ENCODE data around the gene LKAAEAR1.

Gene LKAAEAR1

GRCh38 chr20:64100946-64101688 is 16.9 kb upstream of the LKAAEAR1 start:
- H3K9ac ChIP-seq (ENCODE audit: low read length) = no peak overlapping the region
- peaks cover 35% of the 10 kb centered on the region for H3K27me3 ChIP-seq (ENCODE audit: control insufficient read depth, insufficient read depth, low read length)
- H3K4me3 ChIP-seq (ENCODE audit: low read length) = no peak overlapping the region
- H3K27ac ChIP-seq (ENCODE audit: low read length) = no peak overlapping the region
- no peaks in the 10 kb centered on the region for H3K36me3 ChIP-seq (ENCODE audit: control insufficient read depth, low read depth, low read length)
- no peaks in the 10 kb centered on the region for H3K4me1 ChIP-seq (ENCODE audit: control insufficient read depth, low read depth, low read length)
- no peaks in the 10 kb centered on the region for H3K9me3 ChIP-seq (ENCODE audit: control insufficient read depth, low read depth, low read length)

- Histone ChIP-seq H3K27ac (ENCODE audit: low read length) (no peak overlapping the region), H3K27me3 (ENCODE audit: control insufficient read depth, insufficient read depth, low read length) (peaks cover 35% of the 10 kb centered on the region), H3K4me1 (ENCODE audit: control insufficient read depth, low read depth, low read length) (no peaks in the 10 kb centered on the region), H3K9ac (ENCODE audit: low read length) (no peak overlapping the region), H3K9me3 (ENCODE audit: control insufficient read depth, low read depth, low read length) (no peaks in the 10 kb centered on the region), H3K4me3 (ENCODE audit: low read length) (no peak overlapping the region), H3K36me3 (ENCODE audit: control insufficient read depth, low read depth, low read length) (no peaks in the 10 kb centered on the region)
Observed at GRCh38 chr20:64100566-64100888, 16.3 kb upstream of the LKAAEAR1 start.

GRCh38 chr20:64099880-64100565 is 15.8 kb upstream of the LKAAEAR1 start:
- peaks cover 35% of the 10 kb centered on the region for H3K27me3 ChIP-seq (ENCODE audit: control insufficient read depth, insufficient read depth, low read length)
- no peaks in the 10 kb centered on the region for H3K9me3 ChIP-seq (ENCODE audit: control insufficient read depth, low read depth, low read length)
- no peak overlapping the region for H3K4me3 ChIP-seq (ENCODE audit: low read length)
- H3K36me3 ChIP-seq (ENCODE audit: control insufficient read depth, low read depth, low read length) = no peaks in the 10 kb centered on the region
- no peak overlapping the region for H3K27ac ChIP-seq (ENCODE audit: low read length)
- no peak overlapping the region for H3K9ac ChIP-seq (ENCODE audit: low read length)
- no peaks in the 10 kb centered on the region for H3K4me1 ChIP-seq (ENCODE audit: control insufficient read depth, low read depth, low read length)

GRCh38 chr20:64099086-64099786 is 15.0 kb upstream of the LKAAEAR1 start:
- Histone ChIP-seq H3K27me3 (ENCODE audit: control insufficient read depth, insufficient read depth, low read length) (peaks cover 35% of the 10 kb centered on the region), H3K9ac (ENCODE audit: low read length) (no peak overlapping the region), H3K9me3 (ENCODE audit: control insufficient read depth, low read depth, low read length) (no peaks in the 10 kb centered on the region), H3K4me1 (ENCODE audit: control insufficient read depth, low read depth, low read length) (no peaks in the 10 kb centered on the region), H3K36me3 (ENCODE audit: control insufficient read depth, low read depth, low read length) (no peaks in the 10 kb centered on the region), H3K4me3 (ENCODE audit: low read length) (no peak overlapping the region), H3K27ac (ENCODE audit: low read length) (no peak overlapping the region)

GRCh38 chr20:64098471-64099013 is 14.3 kb upstream of the LKAAEAR1 start:
- Histone ChIP-seq H3K4me1 (ENCODE audit: control insufficient read depth, low read depth, low read length) (no peaks in the 10 kb centered on the region), H3K9me3 (ENCODE audit: control insufficient read depth, low read depth, low read length) (no peaks in the 10 kb centered on the region), H3K36me3 (ENCODE audit: control insufficient read depth, low read depth, low read length) (no peaks in the 10 kb centered on the region), H3K4me3 (ENCODE audit: low read length) (no peak overlapping the region), H3K9ac (ENCODE audit: low read length) (no peak overlapping the region), H3K27me3 (ENCODE audit: control insufficient read depth, insufficient read depth, low read length) (peaks cover 32% of the 10 kb centered on the region), H3K27ac (ENCODE audit: low read length) (no peak overlapping the region)

- H3K4me3 ChIP-seq (ENCODE audit: low read length) = no peak overlapping the region
- no peaks in the 10 kb centered on the region for H3K36me3 ChIP-seq (ENCODE audit: control insufficient read depth, low read depth, low read length)
- no peaks in the 10 kb centered on the region for H3K4me1 ChIP-seq (ENCODE audit: control insufficient read depth, low read depth, low read length)
- H3K9me3 ChIP-seq (ENCODE audit: control insufficient read depth, low read depth, low read length) = no peaks in the 10 kb centered on the region
- H3K27ac ChIP-seq (ENCODE audit: low read length) = no peak overlapping the region
- H3K27me3 ChIP-seq (ENCODE audit: control insufficient read depth, insufficient read depth, low read length) = peaks cover 13% of the 10 kb centered on the region
- no peak overlapping the region for H3K9ac ChIP-seq (ENCODE audit: low read length)
Observed at GRCh38 chr20:64096535-64096934, 12.3 kb upstream of the LKAAEAR1 start.

- Histone ChIP-seq H3K9ac (ENCODE audit: low read length) (no peak overlapping the region), H3K9me3 (ENCODE audit: control insufficient read depth, low read depth, low read length) (no peaks in the 10 kb centered on the region), H3K4me3 (ENCODE audit: low read length) (no peak overlapping the region), H3K27me3 (ENCODE audit: control insufficient read depth, insufficient read depth, low read length) (peaks cover 7% of the 10 kb centered on the region), H3K27ac (ENCODE audit: low read length) (no peak overlapping the region), H3K36me3 (ENCODE audit: control insufficient read depth, low read depth, low read length) (no peaks in the 10 kb centered on the region), H3K4me1 (ENCODE audit: control insufficient read depth, low read depth, low read length) (no peaks in the 10 kb centered on the region)
Observed at GRCh38 chr20:64095927-64096326, 11.7 kb upstream of the LKAAEAR1 start.

GRCh38 chr20:64095455-64095854 is 11.3 kb upstream of the LKAAEAR1 start:
- Histone ChIP-seq H3K27me3 (ENCODE audit: control insufficient read depth, insufficient read depth, low read length) (peaks cover 2% of the 10 kb centered on the region), H3K9ac (ENCODE audit: low read length) (no peak overlapping the region), H3K27ac (ENCODE audit: low read length) (no peak overlapping the region), H3K36me3 (ENCODE audit: control insufficient read depth, low read depth, low read length) (no peaks in the 10 kb centered on the region), H3K4me3 (ENCODE audit: low read length) (no peak overlapping the region), H3K4me1 (ENCODE audit: control insufficient read depth, low read depth, low read length) (no peaks in the 10 kb centered on the region), H3K9me3 (ENCODE audit: control insufficient read depth, low read depth, low read length) (no peaks in the 10 kb centered on the region)

- H3K36me3 ChIP-seq (ENCODE audit: control insufficient read depth, low read depth, low read length) = no peaks in the 10 kb centered on the region
- no peaks in the 10 kb centered on the region for H3K9me3 ChIP-seq (ENCODE audit: control insufficient read depth, low read depth, low read length)
- H3K27ac ChIP-seq (ENCODE audit: low read length) = no peak overlapping the region
- no peak overlapping the region for H3K9ac ChIP-seq (ENCODE audit: low read length)
- no peaks in the 10 kb centered on the region for H3K27me3 ChIP-seq (ENCODE audit: control insufficient read depth, insufficient read depth, low read length)
- H3K4me1 ChIP-seq (ENCODE audit: control insufficient read depth, low read depth, low read length) = no peaks in the 10 kb centered on the region
- H3K4me3 ChIP-seq (ENCODE audit: low read length) = no peak overlapping the region
Observed at GRCh38 chr20:64093013-64093503, 8.9 kb upstream of the LKAAEAR1 start.

GRCh38 chr20:64092258-64093012 is 8.2 kb upstream of the LKAAEAR1 start:
- Histone ChIP-seq H3K36me3 (ENCODE audit: control insufficient read depth, low read depth, low read length) (no peaks in the 10 kb centered on the region), H3K4me1 (ENCODE audit: control insufficient read depth, low read depth, low read length) (no peaks in the 10 kb centered on the region), H3K9ac (ENCODE audit: low read length) (no peak overlapping the region), H3K4me3 (ENCODE audit: low read length) (no peak overlapping the region), H3K9me3 (ENCODE audit: control insufficient read depth, low read depth, low read length) (no peaks in the 10 kb centered on the region), H3K27ac (ENCODE audit: low read length) (no peak overlapping the region), H3K27me3 (ENCODE audit: control insufficient read depth, insufficient read depth, low read length) (no peaks in the 10 kb centered on the region)

- Histone ChIP-seq H3K4me3 (ENCODE audit: low read length) (no peak overlapping the region), H3K9ac (ENCODE audit: low read length) (no peak overlapping the region)
Observed at GRCh38 chr20:64091770-64092169, 7.6 kb upstream of the LKAAEAR1 start.

More at GRCh38 chr20:64091770-64092169, 7.6 kb upstream of the LKAAEAR1 start:
- Histone ChIP-seq H3K4me1 (ENCODE audit: control insufficient read depth, low read depth, low read length) (no peaks in the 10 kb centered on the region), H3K36me3 (ENCODE audit: control insufficient read depth, low read depth, low read length) (no peaks in the 10 kb centered on the region), H3K27me3 (ENCODE audit: control insufficient read depth, insufficient read depth, low read length) (no peaks in the 10 kb centered on the region), H3K27ac (ENCODE audit: low read length) (no peak overlapping the region), H3K9me3 (ENCODE audit: control insufficient read depth, low read depth, low read length) (no peaks in the 10 kb centered on the region)
